COR-L47 (cell line): ENCODE measurements around the gene L3MBTL3.

Experiments used
- DNase-seq: peaks from one replicate; lab custom pipeline; 2025; lab: John Stamatoyannopoulos, UW

L3MBTL3 gene

GRCh38 chr6:130183271-130184222 lies 165.2 kb downstream of the L3MBTL3 start:
- DNase-seq: no peak

GRCh38 chr6:130185658-130186057 lies 167.3 kb downstream of the L3MBTL3 start:
- DNase-seq: no peak

- no peak for DNase-seq
Measured at GRCh38 chr6:130187335-130188206, 169.2 kb downstream of the L3MBTL3 start.

GRCh38 chr6:130188207-130188899 lies 170.0 kb downstream of the L3MBTL3 start:
- no peak for DNase-seq

- DNase-seq: no peak
Measured at GRCh38 chr6:130189531-130190397, 171.4 kb downstream of the L3MBTL3 start.
